ENCODE data around the gene SGMS1. TPM values are rescaled to one million over a fixed set of nuclear protein-coding genes. Genes with fewer than 3 reads are reported as not detected.
A peak's percentile ranks its signal among the peaks of the same experiment; 100 is the strongest.

SGMS1 gene
- polyA plus RNA-seq, 10 donors: 20.0 to 29.5 (median 22.8) TPM

DNA sequence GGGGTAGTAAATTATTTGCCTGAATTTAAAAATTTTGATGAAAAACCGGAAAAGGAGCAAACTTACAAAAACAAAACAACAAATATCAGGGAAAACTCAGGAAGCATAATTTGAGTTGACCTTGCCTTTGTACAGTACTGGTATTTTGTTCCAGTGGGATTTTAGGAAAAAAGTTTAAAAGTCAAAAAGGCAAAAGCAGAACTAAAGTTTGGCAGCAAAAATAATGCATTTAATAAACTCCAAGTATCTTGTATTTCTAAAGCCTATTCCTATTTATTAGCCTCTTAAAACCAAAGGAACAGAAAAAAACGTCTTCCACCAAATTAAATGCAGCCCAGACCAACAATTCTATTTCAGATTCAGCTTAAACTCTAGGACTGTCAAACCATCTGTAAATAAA is 281.8 kb downstream of the SGMS1 start:
- peak in 1 of 3 donors; percentile 33 for DNase-seq

DNA sequence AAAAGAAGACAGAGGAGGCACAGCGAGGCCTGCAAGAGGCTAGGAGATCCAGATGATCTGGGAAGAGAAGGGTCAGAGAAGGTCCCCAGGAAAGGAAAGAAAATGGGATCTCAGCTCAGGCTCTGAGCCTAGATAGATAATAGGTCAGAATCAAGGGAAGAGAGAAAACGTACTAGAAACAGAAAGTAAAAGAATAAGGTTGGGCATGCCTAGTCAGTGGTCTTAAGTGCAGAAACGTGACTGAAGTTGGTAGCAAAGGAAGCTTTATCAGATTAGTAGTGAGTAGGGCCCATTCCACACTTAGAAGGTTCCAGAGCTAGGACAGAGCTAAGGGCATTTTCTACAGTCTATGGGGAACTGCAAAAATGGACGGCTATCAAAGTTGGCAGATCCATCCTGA is 287.6 kb downstream of the SGMS1 start:
- DNase-seq: no peak

DNA sequence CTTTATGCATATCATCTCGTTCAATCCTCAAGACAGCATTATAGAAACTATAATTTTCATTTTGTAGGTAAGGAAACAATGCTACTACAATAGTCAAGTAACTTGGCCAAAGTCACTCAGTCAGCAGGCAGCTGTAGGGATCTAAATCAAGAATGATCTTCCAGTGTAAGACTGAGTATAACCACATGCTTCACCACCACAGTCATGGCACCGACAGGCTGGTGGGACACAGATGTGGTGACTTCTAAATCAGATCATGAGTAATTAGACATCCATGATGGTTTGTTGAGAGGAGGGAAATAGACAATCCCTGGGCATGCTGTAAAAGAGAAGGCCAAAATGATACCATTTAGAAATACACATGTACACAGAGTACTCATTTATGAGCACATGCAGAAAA is 288.4 kb downstream of the SGMS1 start:
- no peak for DNase-seq

DNA sequence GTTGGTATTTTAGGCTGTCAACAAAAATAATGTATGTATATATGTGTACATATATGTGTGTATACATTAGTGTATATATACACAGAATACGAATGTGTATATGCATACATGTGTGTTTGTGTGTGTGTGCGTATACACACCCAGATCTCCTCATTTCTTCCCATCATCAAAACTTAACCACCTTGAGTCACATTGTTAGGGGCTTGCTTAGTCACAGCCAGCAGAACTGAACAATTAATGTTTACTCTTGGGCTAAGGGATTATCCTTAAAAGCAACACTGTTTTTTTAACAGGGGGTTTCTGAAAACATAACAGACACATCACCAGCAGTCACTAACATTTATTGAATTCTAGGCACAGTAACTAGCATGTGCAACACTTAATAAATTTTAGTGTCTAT is 289.5 kb downstream of the SGMS1 start:
- no peak for DNase-seq

DNA sequence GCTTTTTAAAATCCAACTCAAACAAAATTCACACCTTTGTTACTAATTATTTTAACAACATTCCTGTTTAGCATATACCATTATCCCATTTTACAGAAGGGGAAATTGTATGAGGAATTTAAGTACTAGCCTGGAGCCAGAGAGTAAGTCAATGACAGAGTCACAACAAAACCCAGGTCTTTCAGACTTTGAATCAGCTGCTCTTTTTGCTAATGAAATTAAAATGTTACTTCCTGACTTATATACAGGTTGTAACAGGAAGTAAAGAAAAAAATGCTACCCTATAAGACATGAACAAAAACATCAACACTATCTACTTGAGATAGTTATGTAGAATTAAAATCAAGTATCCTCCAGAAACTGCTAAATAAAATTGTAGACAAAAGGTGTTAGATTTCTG is 289.9 kb downstream of the SGMS1 start:
- DNase-seq: no peak

DNA sequence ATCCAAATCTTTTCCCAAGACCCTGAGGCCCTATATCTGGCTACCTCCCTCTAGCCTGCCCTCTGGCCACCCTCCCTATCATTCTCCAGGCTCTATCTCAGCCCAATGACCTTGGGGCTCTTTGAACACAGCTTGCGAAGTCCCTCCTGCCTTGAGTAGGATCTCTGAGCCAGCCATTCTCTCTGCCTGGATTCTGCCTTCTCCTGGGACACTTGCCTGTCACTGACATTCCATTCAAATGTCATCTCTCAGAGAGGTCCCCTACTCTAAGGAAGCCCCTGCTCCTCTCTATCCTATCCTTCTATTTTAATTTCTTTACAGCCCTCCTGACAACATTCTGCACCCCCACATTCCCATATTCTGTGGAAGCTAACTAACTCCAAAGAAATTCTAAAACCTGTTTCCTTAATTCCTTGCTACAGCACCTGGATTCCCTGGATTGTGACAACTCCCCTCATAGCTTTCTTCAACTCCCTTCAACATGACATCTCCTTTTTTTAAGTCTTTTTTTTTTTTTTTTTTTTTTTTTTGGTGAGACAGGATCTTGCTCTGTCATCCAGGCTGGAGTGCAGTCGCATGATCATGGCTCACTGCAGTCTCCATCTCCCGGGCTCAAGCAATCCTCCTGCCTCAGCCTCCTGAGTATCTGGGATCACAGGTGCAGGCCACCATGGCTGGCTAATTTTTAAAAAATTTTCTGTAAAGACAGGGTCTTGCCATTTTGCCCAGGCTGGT is 291.5 kb downstream of the SGMS1 start:
- no peak for DNase-seq

DNA sequence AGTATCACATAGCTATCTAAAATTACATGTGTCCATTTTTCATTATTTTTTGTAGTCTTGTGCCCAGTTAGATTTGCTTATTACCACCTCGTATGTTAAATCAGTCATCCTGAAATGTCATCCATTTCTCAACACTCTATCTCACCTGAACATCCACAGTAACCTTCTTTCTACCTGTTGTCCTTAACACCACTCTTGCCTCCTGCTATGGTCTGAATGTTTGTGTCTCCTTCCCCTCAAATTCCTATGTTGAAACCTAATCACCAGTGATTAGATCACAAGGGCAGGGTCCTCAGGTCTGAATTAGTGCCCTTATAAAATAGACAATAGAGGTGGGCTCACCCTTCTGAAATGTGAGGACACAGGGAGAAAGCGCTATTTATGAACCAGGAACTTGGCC is 292.3 kb downstream of the SGMS1 start:
- no peak for DNase-seq

DNA sequence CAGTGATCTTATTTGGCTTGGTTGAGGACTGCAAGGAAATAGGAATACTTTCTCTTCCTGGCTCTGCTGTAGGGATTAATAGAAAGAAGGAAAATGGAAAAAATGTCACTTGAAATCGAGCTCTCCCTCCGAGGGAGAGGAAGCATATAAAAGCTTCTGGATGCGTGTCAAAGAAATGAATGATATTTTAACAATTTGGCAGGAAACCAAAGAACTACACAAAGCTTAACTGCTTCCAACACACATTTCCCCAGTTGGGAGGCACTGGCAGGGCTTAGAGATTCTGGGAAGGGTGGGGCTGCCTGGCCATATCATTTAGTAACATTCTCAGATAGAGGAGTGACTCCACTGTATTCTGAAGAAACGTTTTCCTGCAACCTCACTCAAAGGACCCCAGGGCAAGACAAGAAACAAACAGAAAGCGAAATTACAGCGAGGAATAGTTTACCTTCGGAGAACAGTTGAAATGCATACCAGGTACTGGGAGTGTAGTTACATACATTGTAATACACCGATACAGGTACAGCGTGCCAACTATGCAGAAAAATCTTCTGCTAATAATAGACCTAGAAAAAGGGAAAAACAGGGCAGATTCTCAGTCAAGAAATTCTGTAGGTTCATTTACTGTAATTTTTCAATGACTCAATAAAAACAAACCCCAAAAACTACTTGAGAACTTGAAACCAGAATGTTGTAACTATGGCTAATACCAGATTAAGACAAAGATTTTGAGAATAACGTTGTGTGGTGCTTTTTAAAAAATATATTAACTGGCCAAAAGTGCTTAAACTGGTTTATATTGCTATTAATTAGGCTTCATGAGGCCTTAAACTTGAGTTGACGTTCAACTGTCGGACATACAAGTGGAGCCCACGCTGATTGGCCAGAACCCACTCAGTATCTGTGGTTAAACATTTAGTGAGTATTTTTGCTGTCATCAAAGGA is 296.7 kb downstream of the SGMS1 start:
- peak; percentile 78 to 90 (median 80) for DNase-seq

DNA sequence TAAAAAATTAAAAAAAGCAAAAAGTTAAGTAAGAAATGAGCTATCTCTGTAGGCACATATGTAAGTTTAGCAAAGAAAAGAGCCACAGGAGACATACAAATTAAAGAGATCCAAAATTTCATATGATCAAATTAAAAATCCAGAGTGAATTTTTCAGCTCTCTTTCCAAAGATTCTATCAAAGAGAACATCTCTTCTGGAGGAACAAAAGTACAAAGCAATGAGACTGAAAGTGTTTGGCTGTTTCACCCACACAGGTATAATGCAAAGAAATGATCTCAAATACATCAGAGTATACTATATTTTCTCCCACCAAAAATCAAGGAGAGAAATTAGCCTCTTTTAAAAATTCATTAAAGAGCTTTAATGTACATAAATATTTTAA is 297.6 kb downstream of the SGMS1 start:
- no peak for DNase-seq

DNA sequence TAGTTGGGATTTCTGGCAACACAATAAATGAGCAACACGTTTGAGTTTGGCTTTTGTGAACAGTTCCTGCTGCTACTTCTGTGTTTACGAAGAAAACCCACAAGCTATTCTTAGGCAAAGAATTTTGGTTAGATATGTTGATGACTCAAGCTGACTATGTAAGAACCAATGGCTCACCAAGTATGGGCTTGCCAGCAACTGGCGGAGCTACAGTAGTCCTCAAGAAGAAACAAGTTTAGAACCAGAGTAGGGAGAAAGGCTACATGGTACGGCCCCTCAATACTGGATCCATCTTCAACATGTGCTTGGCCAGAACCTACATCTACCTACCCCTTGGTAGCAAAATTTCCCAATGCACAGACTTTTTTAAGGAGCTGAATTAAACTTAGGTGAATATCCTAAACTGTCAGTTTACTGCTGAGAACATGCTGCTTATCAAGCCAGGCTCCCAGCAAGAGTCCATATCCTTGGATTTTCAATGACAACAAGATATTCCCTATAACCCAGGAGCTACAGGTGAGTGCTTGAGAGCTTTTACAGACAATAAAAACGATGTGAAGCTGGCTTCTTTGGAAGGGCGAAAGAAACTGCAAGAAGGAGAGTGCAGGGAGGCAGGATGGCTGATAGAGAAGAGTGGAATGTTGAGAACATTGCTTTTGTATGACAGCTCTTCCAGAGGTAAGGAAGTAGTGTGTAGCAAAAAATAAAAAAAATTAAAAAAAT is 298.1 kb downstream of the SGMS1 start:
- peak in 1 of 3 donors; percentile 89 for DNase-seq

DNA sequence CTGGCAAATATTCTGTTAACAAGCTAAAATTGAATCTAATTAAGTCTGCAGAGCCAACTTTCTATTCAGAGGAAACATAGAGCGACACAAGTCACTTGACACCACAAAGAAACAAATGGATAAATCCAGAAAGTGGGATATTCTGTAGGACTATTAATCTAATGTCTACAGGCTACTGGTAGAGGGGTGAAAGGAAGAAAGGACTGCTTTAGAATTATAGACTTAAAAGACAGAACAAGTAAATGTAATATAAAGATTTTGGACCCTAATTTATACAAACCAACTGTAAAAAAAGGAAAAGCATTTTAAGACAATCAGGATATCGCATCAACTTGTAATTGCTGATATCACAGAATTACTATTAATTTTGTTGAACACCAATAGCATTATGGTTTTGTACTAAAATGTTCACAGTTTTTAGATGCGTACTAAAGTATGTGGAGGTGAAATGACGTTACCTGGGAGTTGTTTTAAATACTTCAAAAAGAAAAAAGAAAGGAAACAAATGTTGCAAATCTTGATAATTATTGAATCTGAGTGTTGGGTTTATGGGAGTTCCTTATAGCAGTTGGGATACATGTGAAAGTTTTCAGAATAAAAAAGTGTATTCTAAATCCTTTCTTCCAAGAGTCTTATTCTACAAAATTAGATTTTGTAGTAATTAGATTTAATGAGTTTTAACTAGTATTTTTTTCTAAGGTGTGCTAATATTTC is 298.9 kb downstream of the SGMS1 start:
- no peak for DNase-seq

DNA sequence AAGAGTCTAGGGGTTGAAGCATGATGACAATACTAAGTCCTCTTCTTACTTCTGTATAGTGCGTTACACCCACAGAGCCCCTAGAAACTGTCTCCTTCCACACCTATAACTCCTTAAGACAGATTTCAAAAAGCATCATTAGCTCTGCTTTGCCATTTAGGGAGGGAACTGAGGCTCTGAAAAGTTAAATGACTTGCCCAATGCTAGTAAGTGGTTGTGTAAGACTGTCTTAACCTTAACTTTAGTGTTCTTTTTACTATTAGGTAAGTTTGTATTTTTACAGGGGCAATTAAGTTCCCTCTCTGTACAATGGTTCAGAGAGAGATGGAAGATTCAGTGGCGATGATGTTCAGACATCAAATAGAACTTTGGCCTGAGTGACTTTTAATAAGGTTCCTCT is 299.7 kb downstream of the SGMS1 start:
- no peak for DNase-seq

DNA sequence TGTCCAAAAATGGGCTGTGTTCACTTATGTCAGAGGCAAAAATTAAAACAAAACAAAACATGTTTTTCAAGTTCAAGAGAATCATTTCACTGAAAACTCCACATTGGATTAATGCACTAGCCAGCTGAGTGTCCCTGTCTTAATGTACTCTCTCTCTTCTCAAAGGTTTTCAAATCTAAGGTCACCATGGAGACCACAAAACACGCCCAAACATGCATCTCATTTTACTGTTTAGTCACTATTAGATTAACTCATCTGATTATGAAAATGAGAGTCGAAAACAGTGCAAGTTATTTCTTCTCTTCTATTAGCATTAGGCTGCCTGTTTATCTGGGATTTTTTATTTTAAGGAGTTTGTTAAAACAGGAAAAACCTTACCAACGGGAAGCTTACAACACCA is 301.7 kb downstream of the SGMS1 start:
- DNase-seq: peak; percentile 47 to 65 (median 50)

DNA sequence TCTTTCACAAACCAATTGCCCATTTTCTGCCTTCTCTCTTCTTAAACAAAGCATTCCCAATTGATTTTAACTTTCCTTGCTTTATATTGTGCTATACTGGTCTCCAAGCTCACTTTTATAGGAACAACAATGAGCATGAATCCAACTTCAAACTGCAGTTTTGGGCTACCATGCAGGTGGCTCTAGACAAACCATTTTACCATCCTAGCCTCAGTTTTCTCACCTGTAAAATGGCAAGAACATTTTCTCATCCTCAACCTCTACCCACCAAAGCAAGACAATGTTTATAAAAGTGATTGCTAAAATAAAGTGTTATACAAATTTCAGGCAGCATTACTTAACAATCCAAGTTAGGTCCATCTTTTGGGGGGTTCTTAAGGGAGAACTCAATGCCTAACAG is 305.6 kb downstream of the SGMS1 start:
- no peak for DNase-seq

DNA sequence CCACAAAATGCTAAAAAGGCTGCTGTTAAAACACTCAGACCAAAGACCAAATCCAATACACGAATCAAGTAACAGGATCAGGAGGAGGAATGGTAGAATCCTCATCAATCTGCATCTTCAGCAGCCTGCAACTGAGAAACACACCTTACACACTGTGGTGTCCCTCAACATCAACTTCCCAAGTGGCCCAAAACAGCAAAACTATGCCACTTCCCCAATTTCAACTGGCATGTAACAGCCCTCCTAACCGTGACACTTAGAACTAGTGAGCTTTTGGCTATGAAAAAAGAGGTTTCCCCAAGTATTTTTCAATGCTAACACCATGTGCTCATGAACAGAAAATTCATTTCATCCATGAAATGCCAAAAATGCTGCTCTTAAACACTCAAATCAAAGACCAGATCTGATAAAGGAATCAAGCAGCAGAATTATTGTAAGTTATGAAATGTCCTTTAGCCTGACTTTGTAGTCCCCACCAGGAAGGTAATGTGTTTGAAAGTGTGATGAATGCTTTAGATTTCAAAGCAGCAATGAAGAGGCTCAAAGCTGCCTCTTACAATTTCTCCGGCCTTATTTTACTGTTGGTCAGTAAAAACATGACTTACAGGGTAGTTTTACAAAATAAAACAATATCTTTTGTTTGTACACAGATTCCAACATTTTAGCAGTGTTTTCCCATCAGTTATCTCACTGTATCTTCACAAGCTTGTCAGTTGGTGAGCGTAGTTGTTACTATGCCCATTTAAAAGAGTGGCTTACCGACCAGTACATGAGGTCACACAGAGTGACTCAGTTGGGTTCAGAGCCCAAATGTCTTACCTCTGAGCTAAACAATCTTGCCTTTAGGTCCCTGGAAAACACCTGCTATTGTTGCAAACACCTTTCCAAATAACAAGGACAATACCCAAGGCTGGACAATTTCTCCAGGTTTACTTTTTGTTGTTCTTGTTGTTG is 306.8 kb downstream of the SGMS1 start:
- DNase-seq: no peak

DNA sequence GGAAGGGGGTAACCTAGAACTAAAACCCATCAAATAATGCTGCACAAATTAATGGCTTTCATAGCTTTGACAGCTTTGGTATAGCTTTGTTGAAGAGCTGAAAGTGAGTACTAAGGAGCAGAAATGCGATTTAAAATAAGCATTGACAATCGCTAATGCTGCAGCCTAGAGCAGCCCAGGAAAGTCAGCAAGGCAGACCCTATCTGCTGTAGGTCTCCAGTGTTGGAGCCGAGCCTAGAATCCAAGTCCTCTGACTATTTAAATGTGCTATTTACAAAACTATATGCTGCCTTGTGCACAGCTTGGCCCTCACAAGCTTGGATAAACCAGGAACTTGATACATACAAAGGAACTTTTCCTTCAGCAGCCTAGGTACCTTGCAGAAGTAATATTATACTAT is 307.6 kb downstream of the SGMS1 start:
- DNase-seq: peak; percentile 41 to 78 (median 48)

DNA sequence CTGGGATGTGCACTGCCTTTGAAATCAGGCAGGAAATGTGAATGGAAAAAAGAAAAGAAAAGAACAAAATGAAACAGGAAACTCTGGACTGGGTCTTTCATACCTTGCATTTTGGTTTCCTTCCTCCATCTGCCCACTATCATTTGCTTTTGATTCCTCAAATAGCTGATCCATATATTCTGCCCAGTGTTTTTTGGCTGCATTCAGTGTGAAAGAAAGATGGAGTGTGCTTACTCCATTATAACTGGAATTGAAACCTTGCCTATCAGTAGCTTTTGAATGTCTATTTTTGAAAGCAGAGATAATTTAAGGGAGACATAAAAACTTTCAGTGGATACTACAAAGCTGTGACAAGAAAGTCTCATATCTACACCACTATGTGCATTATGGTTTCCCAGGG is 308.3 kb downstream of the SGMS1 start:
- no peak for DNase-seq

DNA sequence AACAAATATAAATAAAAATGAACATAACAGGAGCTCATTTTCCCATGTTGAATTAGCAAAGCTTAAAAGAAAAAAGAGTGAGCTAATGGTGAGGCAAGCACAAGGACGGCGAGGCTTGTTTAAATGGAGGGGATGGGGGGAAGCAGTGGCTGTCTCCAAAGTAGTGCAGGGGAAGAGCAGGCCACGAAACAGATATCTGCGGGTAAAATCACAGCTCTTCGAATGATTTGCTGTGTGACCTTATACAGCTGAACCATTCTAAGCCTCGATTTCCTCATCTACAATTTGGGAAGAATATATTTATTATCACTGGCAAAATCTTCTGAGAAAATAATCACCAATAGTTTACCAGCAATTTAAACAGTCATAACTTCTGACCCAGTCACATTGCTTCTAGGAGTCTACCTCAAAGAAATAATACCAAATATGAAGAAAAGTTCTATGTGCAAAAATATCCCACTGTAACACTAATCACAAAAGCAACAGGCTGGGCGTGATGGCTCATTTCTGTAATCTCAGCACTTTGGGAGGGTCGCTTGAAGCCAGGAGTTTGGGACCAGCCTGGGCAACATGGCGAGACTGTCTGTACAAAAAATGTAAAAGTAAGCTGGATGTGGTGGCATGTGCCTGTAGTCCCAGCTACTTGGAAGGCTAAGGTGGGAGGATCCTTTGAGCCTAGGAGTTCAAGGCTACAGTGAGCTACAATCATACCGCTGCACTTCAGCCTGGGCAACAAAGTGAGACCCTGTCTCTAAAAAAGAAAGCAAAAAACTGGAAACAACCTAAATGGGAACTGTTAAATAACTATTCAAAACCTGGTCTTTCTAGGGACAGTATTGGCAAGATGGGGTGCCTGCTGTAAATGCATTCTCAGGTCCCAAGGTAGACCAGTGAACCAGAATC is 309.3 kb downstream of the SGMS1 start:
- DNase-seq: no peak

All from muscle of back (tissue), 11 donors.